Stimulated activated CD4-positive, alpha-beta T cell treated with anti-CD3 and anti-CD28 coated beads, TNF-alpha, amount 100 ng/mL, for 48 hours (primary cell): ENCODE results near the gene TBC1D16.

ENCODE experiments used
- DNase-seq, 3 donors: peaks; one replicate each; pipeline ENCODE4 v3.0.0-alpha.2; 2020; ENCODE audit warnings: low read depth in 3 of 3

The TBC1D16 gene

DNA sequence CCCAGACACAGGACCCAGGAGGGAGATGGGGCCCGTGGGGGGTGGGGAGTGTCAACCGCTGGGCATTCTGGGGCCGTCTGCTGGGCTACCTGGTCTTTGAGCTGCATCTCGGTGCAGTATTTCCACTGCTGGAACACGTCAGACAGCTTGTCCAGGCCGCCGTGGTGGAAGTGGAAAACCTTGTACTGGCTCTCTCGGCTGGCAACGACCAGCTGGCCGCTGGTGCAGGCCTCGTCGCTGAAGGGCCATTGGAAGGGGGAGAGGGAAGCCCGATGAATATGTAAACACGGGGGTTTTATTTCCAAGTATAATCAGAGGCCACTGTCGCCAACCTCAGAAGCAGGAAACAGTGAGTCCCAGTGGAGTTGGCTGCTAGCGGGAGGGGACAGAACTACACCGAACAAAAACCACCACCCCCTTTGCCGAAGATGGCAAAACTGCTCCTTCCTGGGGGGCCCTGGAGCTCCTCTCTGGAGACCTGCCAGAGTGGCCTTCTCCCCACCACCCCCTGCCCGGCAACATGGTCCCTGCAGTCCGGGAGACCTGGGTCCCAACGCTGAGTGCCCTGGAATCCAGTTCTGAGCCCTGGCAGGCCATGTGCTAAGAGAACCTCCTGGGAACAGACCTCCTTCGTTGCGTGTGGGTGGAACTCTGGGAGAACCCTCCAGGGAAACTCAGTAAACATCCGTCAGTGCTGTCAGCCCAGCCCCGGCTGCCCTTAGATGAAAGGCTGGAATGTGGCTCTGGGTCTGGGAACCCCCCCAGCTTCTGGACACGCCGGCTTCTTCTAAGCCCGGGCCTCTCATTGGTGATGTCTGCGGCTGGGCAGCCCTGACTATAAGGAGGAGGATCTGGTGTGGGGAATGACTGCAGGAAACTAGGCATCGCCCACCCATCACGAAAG is 84.1 kb downstream of the TBC1D16 start:
- no peak for DNase-seq

GRCh38 chr17:79950751-79951150 is 84.9 kb downstream of the TBC1D16 start:
- no peak for DNase-seq

DNA sequence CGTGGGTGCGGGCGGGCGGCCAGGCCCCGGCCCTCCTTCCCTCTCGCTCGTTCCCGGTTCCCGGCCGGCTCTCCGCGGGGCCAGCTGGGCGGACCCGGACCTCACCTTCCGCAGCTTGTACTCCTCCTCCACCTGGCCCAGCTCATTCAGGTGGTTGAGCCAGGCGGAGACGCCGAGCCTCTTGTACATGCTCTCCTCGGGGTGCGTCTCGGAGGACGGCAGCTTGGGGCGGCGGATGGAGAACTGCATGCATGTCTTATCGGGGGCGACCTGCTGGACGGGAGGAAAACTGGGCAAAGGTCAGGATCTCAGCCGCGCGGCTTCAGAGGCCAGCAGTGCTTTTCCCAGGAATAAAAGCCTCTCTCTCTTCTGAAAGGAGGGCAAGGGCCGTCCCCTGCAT is 85.4 kb downstream of the TBC1D16 start:
- DNase-seq, result no peak

DNA sequence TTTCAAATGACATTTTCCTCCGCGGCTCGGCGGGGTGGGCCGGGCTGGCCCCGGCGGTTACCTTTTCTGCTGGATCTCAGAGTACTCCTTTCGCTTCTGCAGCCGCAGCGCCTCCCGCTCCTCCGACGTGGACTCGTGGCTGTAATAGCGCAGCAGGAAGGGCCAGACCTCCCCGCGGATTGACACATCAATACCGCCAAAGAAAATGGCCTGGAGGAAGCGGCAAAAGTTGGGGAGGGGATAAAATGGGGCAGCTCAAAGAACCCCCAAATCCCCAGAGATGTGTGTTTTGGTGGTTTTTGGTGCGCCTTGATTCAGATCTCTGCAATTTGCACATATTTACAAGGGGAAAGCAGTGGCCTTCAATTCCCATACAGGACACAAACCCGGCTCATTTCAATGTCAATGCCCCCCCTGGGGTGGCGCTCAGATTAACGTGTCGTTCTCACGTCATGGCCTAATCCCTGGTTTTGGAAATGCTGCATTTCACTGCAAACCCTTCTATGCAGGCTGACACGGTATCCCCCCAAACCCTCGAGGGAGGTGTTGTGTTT is 85.9 kb downstream of the TBC1D16 start:
- DNase-seq, result no peak

GRCh38 chr17:79948945-79949655 is 86.6 kb downstream of the TBC1D16 start:
- DNase-seq, result no peak

GRCh38 chr17:79948406-79948944 is 87.2 kb downstream of the TBC1D16 start:
- DNase-seq, result no peak

DNA sequence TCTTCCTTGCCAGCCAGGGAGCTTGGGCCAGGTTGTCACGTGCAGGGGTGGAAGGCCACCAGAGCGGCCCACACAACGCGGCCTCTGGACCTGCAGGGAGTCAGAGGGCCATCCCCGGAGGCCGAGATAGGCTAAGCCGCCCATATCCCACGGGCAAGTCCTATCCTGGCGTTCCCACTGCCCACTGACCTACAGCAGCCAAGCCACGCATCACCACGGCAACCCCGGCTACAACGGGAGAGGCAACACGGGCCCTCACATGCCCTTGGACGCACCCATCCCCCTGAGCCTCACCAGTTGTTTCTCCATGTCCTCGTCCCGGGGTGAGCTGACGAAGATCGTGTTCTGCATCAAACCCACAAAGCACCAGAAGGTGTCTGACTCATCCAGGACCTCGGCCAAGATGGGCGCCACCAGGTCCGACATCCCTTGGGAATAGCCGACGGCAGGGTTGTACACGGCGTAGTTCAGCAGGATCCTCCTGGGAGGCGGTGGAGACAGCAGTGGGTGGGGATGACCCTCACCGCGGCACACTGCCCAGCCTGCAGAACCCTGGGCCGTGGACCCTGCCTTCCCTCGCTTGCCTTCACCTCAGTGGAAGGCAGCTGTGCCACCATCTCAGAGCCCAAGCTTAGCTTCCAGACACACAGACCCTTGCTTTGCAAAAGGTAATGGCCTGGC is 88.2 kb downstream of the TBC1D16 start:
- no peak for DNase-seq

GRCh38 chr17:79946352-79947231 is 89.1 kb downstream of the TBC1D16 start:
- DNase-seq, result no peak

- no peak for DNase-seq
Measured at GRCh38 chr17:79945591-79946255, 89.9 kb downstream of the TBC1D16 start.

DNA sequence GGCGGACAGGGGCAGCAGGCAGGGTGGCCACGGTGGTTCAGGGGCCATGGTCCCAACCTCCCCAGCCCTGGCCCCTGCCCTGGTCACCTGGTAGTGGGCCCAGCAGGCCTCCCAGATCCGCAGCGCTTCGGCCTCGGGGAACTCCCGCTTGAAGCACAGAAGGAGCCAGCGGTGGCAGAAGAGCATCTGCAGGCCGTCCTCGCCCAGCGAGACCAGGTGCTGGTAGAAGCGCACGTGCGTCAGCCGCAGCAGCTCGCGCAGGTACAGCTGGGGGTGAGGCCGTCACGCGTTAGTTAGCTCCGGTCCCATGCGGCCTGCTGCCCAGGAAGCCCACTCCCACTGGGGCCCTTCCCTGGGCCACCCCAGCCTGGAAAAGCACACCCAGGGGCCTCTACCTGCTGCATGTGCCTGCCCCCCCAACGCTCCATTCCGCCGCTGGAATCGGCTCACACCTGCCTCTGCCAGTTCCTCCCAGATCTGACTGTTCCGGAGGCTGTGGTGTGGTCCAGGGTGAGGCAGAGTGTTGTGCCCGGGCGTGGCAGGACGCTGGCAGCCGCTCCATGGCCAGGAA is 90.8 kb downstream of the TBC1D16 start:
- DNase-seq, result no peak

DNA sequence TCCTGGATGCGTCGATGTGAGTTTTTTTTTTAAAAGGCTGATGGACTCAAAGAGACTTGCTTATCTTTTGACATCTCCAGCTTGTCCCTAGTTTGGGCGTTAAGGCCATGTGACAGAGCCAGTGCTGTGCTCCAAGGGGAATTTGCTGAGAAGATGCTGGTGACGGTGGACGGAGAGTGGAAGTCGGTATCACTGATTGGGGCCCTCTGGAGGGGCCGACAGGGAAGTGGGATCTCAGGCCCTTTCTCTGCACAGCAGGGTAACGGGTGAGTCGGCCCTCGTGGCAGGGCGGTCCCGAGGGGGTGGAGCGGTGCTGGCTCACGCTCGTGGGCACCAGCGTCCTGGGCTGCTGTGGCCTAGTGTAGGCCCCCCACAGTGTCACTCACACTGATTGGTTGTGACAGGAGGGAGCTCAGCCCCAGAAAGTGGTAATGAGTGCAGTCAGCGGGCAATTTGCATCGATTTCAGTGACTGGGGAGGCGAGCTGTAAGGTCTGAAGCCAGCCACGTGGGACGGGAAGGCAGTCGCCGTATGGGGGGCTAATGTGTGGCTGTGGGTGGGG is 91.3 kb downstream of the TBC1D16 start:
- no peak for DNase-seq

GRCh38 chr17:79943347-79944241 is 92.1 kb downstream of the TBC1D16 start:
- DNase-seq, result no peak

- no peak for DNase-seq
Measured at GRCh38 chr17:79942591-79943346, 92.9 kb downstream of the TBC1D16 start.

DNA sequence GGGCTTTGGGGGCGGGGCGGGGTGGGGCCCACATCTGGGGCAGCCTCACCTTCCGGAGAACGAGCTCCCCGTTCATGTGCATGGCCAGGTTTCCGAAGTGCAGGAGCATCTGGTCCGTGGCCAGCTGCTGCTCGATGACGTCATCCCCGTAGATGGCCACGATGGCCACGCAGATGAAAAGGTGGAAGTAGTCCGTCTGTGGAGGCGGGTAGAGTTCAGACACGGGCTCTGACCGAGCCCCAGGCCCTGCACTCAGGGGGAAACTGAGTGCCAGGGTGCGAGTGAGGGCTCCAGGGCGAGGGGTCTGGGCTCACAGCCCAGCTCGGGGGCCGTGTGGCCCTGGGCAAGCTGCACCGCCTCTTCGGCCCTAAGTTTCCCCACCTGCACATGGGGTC is 93.7 kb downstream of the TBC1D16 start:
- DNase-seq, result no peak

DNA sequence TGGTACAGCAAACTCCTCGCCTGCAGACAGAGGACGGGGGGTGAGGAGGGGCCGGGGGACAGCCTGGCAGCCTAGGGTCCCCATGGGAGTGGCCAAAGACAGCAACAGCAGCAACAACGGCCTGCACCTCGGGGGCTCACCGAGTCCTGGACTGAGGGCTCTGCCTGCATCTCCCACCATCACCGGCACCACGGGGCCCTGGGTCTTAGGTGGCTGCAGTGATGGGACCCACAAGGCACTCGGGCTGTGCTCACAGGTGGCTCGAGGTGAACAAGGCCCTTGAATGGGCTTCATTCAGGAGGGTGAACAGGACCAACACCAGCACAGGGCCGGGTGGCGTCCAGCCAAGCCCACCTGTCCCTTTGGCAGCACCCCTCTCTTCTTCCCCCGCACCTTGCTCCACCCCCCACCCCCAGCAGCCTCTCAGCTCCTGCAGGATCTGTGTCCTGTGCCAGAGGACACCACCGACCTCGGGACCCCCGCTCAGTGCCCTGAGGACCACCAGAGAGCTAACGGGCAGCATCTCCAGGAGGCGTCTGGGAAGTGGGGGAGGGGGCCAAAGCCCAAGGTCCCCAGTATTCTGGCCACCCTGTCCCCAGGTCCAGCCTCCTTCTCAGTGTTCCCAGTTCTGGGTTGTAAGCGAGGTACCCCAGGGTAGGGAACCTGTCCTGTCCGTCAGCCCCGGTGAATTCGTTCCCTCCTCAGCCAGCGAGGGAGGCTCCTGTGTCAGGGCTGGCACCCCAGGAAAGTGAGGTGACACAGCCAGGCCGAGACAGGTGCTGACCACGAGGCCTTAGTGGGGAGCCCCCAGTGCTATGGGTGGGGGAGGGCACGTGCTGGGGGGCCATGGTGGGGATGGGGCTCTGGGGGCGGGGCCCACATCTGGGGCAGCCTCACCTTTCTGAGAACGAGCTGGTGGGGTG is 94.3 kb downstream of the TBC1D16 start:
- no peak for DNase-seq

DNA sequence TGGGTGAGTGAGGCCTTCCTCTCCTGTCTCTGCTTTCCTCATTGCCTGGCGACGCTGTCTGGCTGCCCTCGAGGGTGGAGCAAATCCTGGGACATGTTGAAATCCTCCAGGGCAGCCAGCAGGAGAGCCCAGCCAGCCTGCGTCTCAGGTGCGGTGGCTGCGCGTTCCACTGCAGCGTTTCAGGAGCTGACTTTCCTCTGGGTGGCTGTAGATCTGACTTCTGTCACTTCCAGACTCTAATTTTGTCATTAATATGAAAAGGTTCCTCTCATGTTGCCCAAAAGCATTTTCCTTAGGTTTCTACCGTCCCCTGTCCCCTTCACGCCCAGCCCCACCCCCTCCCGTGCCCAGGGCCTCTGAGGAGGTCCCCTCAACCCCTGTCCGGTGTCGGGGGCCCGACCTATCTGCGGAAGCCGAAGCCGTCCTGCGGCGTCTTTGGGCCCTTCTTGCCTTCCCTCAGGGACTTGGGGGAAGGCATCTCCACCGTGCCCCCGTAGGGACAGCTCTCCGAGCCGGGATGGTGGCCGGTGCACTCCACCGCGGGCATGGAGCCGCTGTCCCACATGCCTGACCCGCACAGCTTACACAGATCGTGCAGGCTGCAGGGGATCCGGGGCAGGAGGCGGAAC is 95.1 kb downstream of the TBC1D16 start:
- DNase-seq, result no peak
